HepG2 (cell line): ENCODE measurements around the gene C22orf31. TPM values are rescaled to one million over a fixed set of nuclear protein-coding genes. Genes with fewer than 3 reads are reported as not detected.
A peak's percentile ranks its signal among the peaks of the same experiment; 100 is the strongest.

Experiments
- AKNA ChIP-seq: sonication (generic); formaldehyde crosslinking; IDR thresholded peaks from 2 replicates; pipeline ENCODE4 v1.4.0; 2020; ENCODE audit warnings: missing genetic modification reagents, borderline replicate concordance
- CEBPZ ChIP-seq: IDR thresholded peaks from 2 replicates; pipeline ENCODE4 v1.6.1; 2012; ENCODE audit warnings: low read length, improper control_type of control experiment
- CREB1 ChIP-seq, 2 experiments: fragments of 450-650 bp in 1 of 2; IDR thresholded peaks; 2 replicates each; pipeline ENCODE4 v1.6.1; 2016 to 2017; ENCODE audit warnings: control low read depth in 1 of 2, mild to moderate bottlenecking in 1 of 2, missing compliant biosample characterization in 1 of 2, missing genetic modification characterization in 1 of 2
- FOXP1 ChIP-seq, 2 experiments: fragments of 450-650 bp in 1 of 2; IDR thresholded peaks; 2 replicates each; pipeline ENCODE4 v1.6.1; 2017 to 2018; ENCODE audit warnings: antibody characterized with exemption in 1 of 2
- HOXD1 ChIP-seq: sonication (generic); formaldehyde crosslinking; IDR thresholded peaks from 2 replicates; pipeline ENCODE4 v1.5.0; 2020; ENCODE audit warnings: missing genetic modification reagents
- MAFK ChIP-seq, 2 experiments: IDR thresholded peaks in 1 of 2; conservative IDR thresholded peaks in 1 of 2; 2 replicates each; pipeline ENCODE4 v1.6.1; 2011; ENCODE audit warnings: improper control_type of control experiment in 2 of 2, low read length in 2 of 2
- MIER2 ChIP-seq: IDR thresholded peaks from 2 replicates; pipeline ENCODE4 v1.6.1; 2016; ENCODE audit warnings: missing biosample characterization, missing genetic modification reagents
- MTF1 ChIP-seq: sonication (generic); formaldehyde crosslinking; IDR thresholded peaks from 2 replicates; pipeline ENCODE4 v1.5.0; 2020; ENCODE audit warnings: missing genetic modification reagents
- NR2F2 ChIP-seq: IDR thresholded peaks from 2 replicates; pipeline ENCODE4 v1.6.1; 2012; ENCODE audit warnings: low read depth, inconsistent platforms, borderline replicate concordance
- NRL ChIP-seq: sonication (generic); formaldehyde crosslinking; IDR thresholded peaks from 2 replicates; pipeline ENCODE4 v1.5.0; 2020; ENCODE audit warnings: missing genetic modification reagents, mild to moderate bottlenecking, moderate library complexity, borderline replicate concordance
- PRPF4 ChIP-seq: fragments of 200-400 bp; formaldehyde crosslinking; IDR thresholded peaks from 2 replicates; pipeline ENCODE4 v1.6.1; 2016; ENCODE audit warnings: low read length, low read depth; ENCODE audit not compliant: poor library complexity, severe bottlenecking
- RARG ChIP-seq: sonication (generic); formaldehyde crosslinking; IDR thresholded peaks from 2 replicates; pipeline ENCODE4 v1.4.0; 2020; ENCODE audit warnings: low read depth, mild to moderate bottlenecking, missing genetic modification reagents
- TBL1XR1 ChIP-seq: fragments of 150-350 bp; IDR thresholded peaks from 2 replicates; pipeline ENCODE4 v1.6.1; 2014; ENCODE audit warnings: borderline replicate concordance, low read length; ENCODE audit not compliant: partially characterized antibody
- TERF1 ChIP-seq: sonication (generic); formaldehyde crosslinking; IDR thresholded peaks from 2 replicates; pipeline ENCODE4 v1.8.0; 2022; ENCODE audit warnings: mild to moderate bottlenecking, missing genetic modification reagents, moderate library complexity
- ZFP90 ChIP-seq: sonication (generic); formaldehyde crosslinking; IDR thresholded peaks from 2 replicates; pipeline ENCODE4 v1.8.0; 2022; ENCODE audit warnings: missing genetic modification reagents, mild to moderate bottlenecking, inconsistent platforms, borderline replicate concordance
- ZKSCAN8 ChIP-seq: IDR thresholded peaks from 2 replicates; pipeline ENCODE4 v1.6.1; 2016; ENCODE audit warnings: borderline replicate concordance, missing genetic modification reagents, missing compliant biosample characterization
- ZNF234 ChIP-seq: sonication (generic); formaldehyde crosslinking; conservative IDR thresholded peaks from 2 replicates; pipeline ENCODE4 v1.5.1; 2020; ENCODE audit warnings: mild to moderate bottlenecking, missing genetic modification reagents
- ZNF317 ChIP-seq: sonication (generic); formaldehyde crosslinking; IDR thresholded peaks from 2 replicates; pipeline ENCODE4 v1.5.0; 2020; ENCODE audit warnings: mild to moderate bottlenecking, missing genetic modification reagents
- ZNF329 ChIP-seq: sonication (generic); formaldehyde crosslinking; IDR thresholded peaks from 2 replicates; pipeline ENCODE4 v1.9.0; 2021; ENCODE audit warnings: low read depth, mild to moderate bottlenecking, missing genetic modification reagents
- ZNF782 ChIP-seq: sonication (generic); formaldehyde crosslinking; IDR thresholded peaks from 2 replicates; pipeline ENCODE4 v1.4.0; 2020; ENCODE audit warnings: missing genetic modification reagents, mild to moderate bottlenecking, borderline replicate concordance
- polyA plus RNA-seq, 8 experiments: library from polyadenylated mRNA; depleted of rRNA in 3 of 8; stranded (reverse) in 7 of 8; unstranded in 1 of 8; fragments of >200 nt; fragmentation: Illumina TruSeq in 4 of 8; extraction: Trizol in 4 of 8; gene quantifications; 2 replicates each; pipeline versions ENCODE4 v1.2.1 to v1.2.3, GENCODE V29; 2011 to 2016; ENCODE audit warnings: low read depth in 4 of 8, missing spikeins in 1 of 8, mixed read lengths in 1 of 8; ENCODE audit not compliant: insufficient read depth in 1 of 8
- total RNA-seq, 5 experiments: library from RNA; depleted of rRNA; stranded (reverse); fragments of >200 nt; fragmentation: Illumina TruSeq; extraction: Trizol; gene quantifications; 2 replicates each; pipeline ENCODE4 v1.2.3, GENCODE V29; 2016; ENCODE audit warnings: low read depth in 1 of 5

Gene C22orf31
- total and polyA plus RNA-seq, 2 of the 13 experiments (the other 11 are each of a cell fraction or from before 2014, with no cell fraction given): not detected

- no peak; the same call in 1 of the 2 replicates for TF ChIP-seq ZNF329
- TF ChIP-seq ZKSCAN8 (CRISPR knock-in tag): no peak
- TF ChIP-seq MIER2 (CRISPR knock-in tag): 0 out of 2 replicates have a peak, but pooled peaks have one; percentile 42
- peak; percentile 71 for TF ChIP-seq HOXD1 (CRISPR knock-in tag)
- TF ChIP-seq NRL: peak; percentile 70
- peak; percentile 34; the same call in 1 of the 2 replicates for TF ChIP-seq ZNF317 (CRISPR knock-in tag)
- no peak for TF ChIP-seq PRPF4
- no peak for TF ChIP-seq MAFK (conservative IDR thresholded peaks at IDR 0.05 in 1 of 2, IDR thresholded peaks at IDR 0.05 in 1 of 2; ENCODE audit: low read length in 2 of 2)
- no peak for TF ChIP-seq RARG (CRISPR knock-in tag)
- TF ChIP-seq ZFP90: no peak; the same call in 1 of the 2 replicates
- no peak for TF ChIP-seq MTF1 (CRISPR knock-in tag)
- no peak for TF ChIP-seq FOXP1 (IDR thresholded peaks at IDR 0.05)
- peak; percentile 84 for TF ChIP-seq FOXP1 (CRISPR knock-in tag; IDR thresholded peaks at IDR 0.05)
- no peak for TF ChIP-seq CEBPZ
- no peak for TF ChIP-seq CREB1 (IDR thresholded peaks at IDR 0.05)
- no peak for TF ChIP-seq CREB1 (CRISPR knock-in tag; IDR thresholded peaks at IDR 0.05)
- peak; percentile 82 for TF ChIP-seq NR2F2
- TF ChIP-seq ZNF234: no peak
- no peak for TF ChIP-seq TERF1
- 0 out of 2 replicates have a peak, but pooled peaks have one; percentile 67 for TF ChIP-seq ZNF782 (CRISPR knock-in tag)
- no peak for TF ChIP-seq AKNA (CRISPR knock-in tag)
- peak; percentile 85 for TF ChIP-seq TBL1XR1
Observed at GRCh38 chr22:29030618-29031226, 30.9 kb downstream of the C22orf31 start (continued).
